HEK293 (cell line): ENCODE measurements around the gene REM2.

Experiments used
- CTCF ChIP-seq: fragments of 450-650 bp; formaldehyde crosslinking; IDR thresholded peaks from 2 replicates; pipeline ENCODE4 v1.5.1; 2016; ENCODE audit warnings: missing biosample characterization, missing genetic modification characterization
- ELK4 ChIP-seq: IDR thresholded peaks from 2 replicates; pipeline ENCODE4 v1.6.1; 2011; ENCODE audit warnings: mild to moderate bottlenecking, low read depth, low read length, borderline replicate concordance
- KLF9 ChIP-seq: fragments of 450-650 bp; formaldehyde crosslinking; IDR thresholded peaks from 2 replicates; pipeline ENCODE4 v1.5.1; 2016; ENCODE audit warnings: missing biosample characterization, missing genetic modification characterization, low read depth
- SP2 ChIP-seq: fragments of 450-650 bp; formaldehyde crosslinking; IDR thresholded peaks from 2 replicates; pipeline ENCODE4 v1.5.1; 2016; ENCODE audit warnings: missing biosample characterization, missing genetic modification characterization
- SP7 ChIP-seq: fragments of 450-650 bp; formaldehyde crosslinking; IDR thresholded peaks from 2 replicates; pipeline ENCODE4 v1.5.1; 2016; ENCODE audit warnings: missing biosample characterization, missing genetic modification characterization
- ZBTB21 ChIP-seq: fragments of 450-650 bp; formaldehyde crosslinking; IDR thresholded peaks from 2 replicates; pipeline ENCODE4 v1.5.1; 2017; ENCODE audit warnings: missing biosample characterization, missing genetic modification characterization
- ZFP41 ChIP-seq: fragments of 450-650 bp; formaldehyde crosslinking; IDR thresholded peaks from 2 replicates; pipeline ENCODE4 v1.5.1; 2016; ENCODE audit warnings: missing biosample characterization, missing genetic modification characterization, borderline replicate concordance
- ZNF114 ChIP-seq: fragments of 450-650 bp; formaldehyde crosslinking; IDR thresholded peaks from 2 replicates; pipeline ENCODE4 v1.5.0; 2017; ENCODE audit warnings: missing biosample characterization, missing genetic modification characterization
- ZNF18 ChIP-seq: fragments of 450-650 bp; formaldehyde crosslinking; IDR thresholded peaks from 2 replicates; pipeline ENCODE4 v1.5.1; 2016; ENCODE audit warnings: missing biosample characterization, missing genetic modification characterization
- ZNF184 ChIP-seq: fragments of 450-650 bp; IDR thresholded peaks from 2 replicates; pipeline ENCODE4 v1.5.1; 2018; ENCODE audit warnings: missing biosample characterization, mild to moderate bottlenecking, missing genetic modification characterization
- ZNF202 ChIP-seq: fragments of 450-650 bp; formaldehyde crosslinking; IDR thresholded peaks from 2 replicates; pipeline ENCODE4 v1.5.1; 2016; ENCODE audit warnings: missing biosample characterization, missing genetic modification characterization, borderline replicate concordance
- ZNF248 ChIP-seq: fragments of 450-650 bp; formaldehyde crosslinking; IDR thresholded peaks from 2 replicates; pipeline ENCODE4 v1.5.1; 2017; ENCODE audit warnings: missing biosample characterization, missing genetic modification characterization
- ZNF26 ChIP-seq: fragments of 450-650 bp; formaldehyde crosslinking; IDR thresholded peaks from 2 replicates; pipeline ENCODE4 v1.5.1; 2016; ENCODE audit warnings: missing biosample characterization, missing genetic modification characterization
- ZNF341 ChIP-seq: fragments of 450-650 bp; formaldehyde crosslinking; IDR thresholded peaks from 2 replicates; pipeline ENCODE4; 2016; ENCODE audit warnings: low read depth, missing biosample characterization, missing genetic modification characterization
- ZNF416 ChIP-seq: fragments of 450-650 bp; formaldehyde crosslinking; IDR thresholded peaks from 2 replicates; pipeline ENCODE4 v1.5.1; 2016; ENCODE audit warnings: missing biosample characterization, missing genetic modification characterization
- ZNF423 ChIP-seq: fragments of 450-650 bp; formaldehyde crosslinking; IDR thresholded peaks from 2 replicates; pipeline ENCODE4 v1.5.1; 2016; ENCODE audit warnings: missing biosample characterization, missing genetic modification characterization
- ZNF488 ChIP-seq: fragments of 450-650 bp; formaldehyde crosslinking; IDR thresholded peaks from 2 replicates; pipeline ENCODE4 v1.5.1; 2016; ENCODE audit warnings: missing biosample characterization, missing genetic modification characterization
- ZNF518A ChIP-seq: fragments of 450-650 bp; formaldehyde crosslinking; conservative IDR thresholded peaks from 2 replicates; pipeline ENCODE4 v1.5.1; 2016; ENCODE audit warnings: low read depth, missing biosample characterization, missing genetic modification characterization
- ZNF558 ChIP-seq: fragments of 450-650 bp; formaldehyde crosslinking; IDR thresholded peaks from 2 replicates; pipeline ENCODE4 v1.5.1; 2016; ENCODE audit warnings: missing biosample characterization, missing genetic modification characterization
- ZNF560 ChIP-seq: fragments of 450-650 bp; formaldehyde crosslinking; IDR thresholded peaks from 2 replicates; pipeline ENCODE4 v1.5.1; 2017; ENCODE audit warnings: missing biosample characterization, missing genetic modification characterization, borderline replicate concordance
- ZNF621 ChIP-seq: fragments of 450-650 bp; formaldehyde crosslinking; IDR thresholded peaks from 2 replicates; pipeline ENCODE4 v1.5.1; 2017; ENCODE audit warnings: missing biosample characterization, missing genetic modification characterization
- ZNF623 ChIP-seq: fragments of 450-650 bp; formaldehyde crosslinking; IDR thresholded peaks from 2 replicates; pipeline ENCODE4 v1.5.1; 2016; ENCODE audit warnings: missing biosample characterization, missing genetic modification characterization
- ZNF654 ChIP-seq: fragments of 450-650 bp; formaldehyde crosslinking; IDR thresholded peaks from 2 replicates; pipeline ENCODE4 v1.5.1; 2016; ENCODE audit warnings: low read depth, missing biosample characterization, missing genetic modification characterization
- ZNF747 ChIP-seq: fragments of 450-650 bp; formaldehyde crosslinking; IDR thresholded peaks from 2 replicates; pipeline ENCODE4 v1.5.1; 2016; ENCODE audit warnings: missing biosample characterization, missing genetic modification characterization
- ZNF76 ChIP-seq: fragments of 450-650 bp; formaldehyde crosslinking; IDR thresholded peaks from 2 replicates; pipeline ENCODE4; 2016; ENCODE audit warnings: low read depth, missing biosample characterization, missing genetic modification characterization, borderline replicate concordance
- ZNF768 ChIP-seq: fragments of 450-650 bp; formaldehyde crosslinking; IDR thresholded peaks from 2 replicates; pipeline ENCODE4 v1.5.1; 2018; ENCODE audit warnings: missing biosample characterization, mild to moderate bottlenecking, missing genetic modification characterization
- ZNF776 ChIP-seq: fragments of 450-650 bp; formaldehyde crosslinking; IDR thresholded peaks from 2 replicates; pipeline ENCODE4 v1.5.0; 2017; ENCODE audit warnings: missing biosample characterization, missing genetic modification characterization, borderline replicate concordance
- ZNF777 ChIP-seq: fragments of 450-650 bp; formaldehyde crosslinking; IDR thresholded peaks from 2 replicates; pipeline ENCODE4 v1.5.1; 2017; ENCODE audit warnings: missing biosample characterization, missing genetic modification characterization, borderline replicate concordance

The REM2 gene

GRCh38 chr14:22872033-22872832 lies 10.8 kb upstream of the REM2 start (continued):
- no peak for TF ChIP-seq ZNF18 (tag by site-specific recombination)
- TF ChIP-seq ZNF518A, result no peak
- peak; percentile 92 for TF ChIP-seq ZNF423 (tag by site-specific recombination)
- TF ChIP-seq ZNF558 (tag by site-specific recombination), result no peak
- TF ChIP-seq SP2 (tag by site-specific recombination), result peak; percentile 80
- no peak for TF ChIP-seq ZNF776 (tag by site-specific recombination)
- no peak for TF ChIP-seq ZNF114
- TF ChIP-seq ELK4, result no peak
- no peak for TF ChIP-seq ZNF341 (tag by site-specific recombination)
- TF ChIP-seq KLF9 (tag by site-specific recombination), result no peak
- no peak for TF ChIP-seq ZNF26
- no peak for TF ChIP-seq ZNF560 (tag by site-specific recombination)
- peak; percentile 44 for TF ChIP-seq ZNF654 (tag by site-specific recombination)
- no peak for TF ChIP-seq ZNF623 (tag by site-specific recombination)
- no peak for TF ChIP-seq ZNF747
- no peak for TF ChIP-seq ZBTB21 (tag by site-specific recombination)
- no peak for TF ChIP-seq ZNF488 (tag by site-specific recombination)
- TF ChIP-seq ZFP41 (tag by site-specific recombination), result no peak
- no peak for TF ChIP-seq ZNF777
- peak; percentile 15; the same call in 1 of the 2 replicates for TF ChIP-seq SP7
- TF ChIP-seq ZNF202 (tag by site-specific recombination), result no peak
- peak; percentile 86 for TF ChIP-seq CTCF
- TF ChIP-seq ZNF768 (tag by site-specific recombination), result no peak
- no peak for TF ChIP-seq ZNF248 (tag by site-specific recombination)
- TF ChIP-seq ZNF621 (tag by site-specific recombination), result no peak
- TF ChIP-seq ZNF76 (tag by site-specific recombination), result peak; percentile 58; the same call in 1 of the 2 replicates
- TF ChIP-seq ZNF184 (tag by site-specific recombination), result no peak
- TF ChIP-seq ZNF416 (tag by site-specific recombination), result no peak
